ENCODE measurements around the gene RPP14. TPM values are rescaled to one million over a fixed set of nuclear protein-coding genes. Genes with fewer than 3 reads are reported as not detected.
"Not testable (repeated sequence)": the region's sequence is repeated elsewhere in the genome, so short reads cannot be mapped to it uniquely, and the experiment has no call there.

The RPP14 gene
- total RNA-seq, 1 donor from 2014 or later = 13.2 TPM

- DNase-seq = peak; percentile 30
Measured at GRCh38 chr3:58332575-58333188, 26.6 kb downstream of the RPP14 start, which contains the start of gene PXK. Gene PXK, plus strand, starts transcription at chr3:58332892. Its CDS starts 97 bp downstream, at chr3:58332989.

DNA sequence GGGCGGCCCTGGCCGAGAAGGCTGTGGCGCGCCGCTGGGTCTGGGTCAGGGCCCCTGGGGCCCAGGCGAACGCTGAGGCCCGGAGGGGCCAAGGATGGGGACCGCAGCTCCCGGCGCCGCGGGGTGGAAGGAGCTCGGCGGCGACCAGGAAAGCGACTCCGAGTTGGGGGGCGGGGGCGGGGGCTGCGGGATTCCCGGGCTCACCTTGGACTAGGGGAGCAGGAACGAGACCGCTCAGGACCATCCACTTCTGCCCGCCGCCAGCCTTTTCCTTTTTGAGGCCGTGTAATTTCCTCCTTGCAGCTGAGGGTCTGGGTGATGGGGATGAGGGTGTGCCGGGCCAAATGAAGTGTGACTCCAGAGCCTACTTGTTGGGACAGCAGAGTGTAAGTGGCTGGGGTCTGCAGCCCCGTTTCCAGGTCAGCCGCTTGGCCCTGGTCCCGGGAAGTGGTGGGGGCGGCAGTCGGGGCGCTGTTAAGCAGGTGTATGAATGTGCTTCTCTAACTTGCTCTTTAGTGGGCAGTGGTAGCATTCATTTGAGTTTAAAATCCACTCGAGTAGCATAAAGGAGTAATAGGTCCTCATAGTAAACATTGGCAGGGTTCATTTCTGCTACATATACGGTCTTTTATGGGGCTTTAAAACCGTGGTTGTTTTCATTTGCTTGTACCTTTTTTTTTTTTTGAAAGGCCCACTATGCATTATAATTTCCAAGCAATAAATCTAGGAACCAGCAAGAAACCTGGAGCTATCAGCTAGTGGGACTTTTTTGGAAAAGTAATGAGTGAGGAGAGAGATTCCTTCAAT, 27.4 kb downstream of the RPP14 start:
- DNase-seq = no peak

- DNase-seq = no peak
Measured at GRCh38 chr3:58334013-58334321, 27.9 kb downstream of the RPP14 start.

DNA sequence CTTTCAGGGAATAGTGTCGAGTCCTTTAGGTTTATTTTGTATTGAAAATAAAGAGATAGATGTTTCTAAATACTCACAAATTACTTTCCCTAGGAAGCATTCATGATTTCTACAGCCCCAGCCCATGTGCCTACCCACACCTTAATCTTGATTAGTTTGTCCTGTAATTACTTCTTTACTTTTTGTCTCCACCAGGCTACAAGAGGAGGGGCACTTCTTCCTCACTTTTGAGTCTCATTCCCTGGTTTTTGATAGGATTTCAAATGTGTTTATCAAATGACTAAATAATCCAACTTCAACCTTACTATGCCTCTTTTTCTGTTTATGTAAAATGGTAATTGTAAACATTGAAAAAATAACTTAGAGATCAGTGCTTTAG, 28.4 kb downstream of the RPP14 start:
- no peak for DNase-seq

GRCh38 chr3:58335652-58335947, 29.6 kb downstream of the RPP14 start:
- DNase-seq = peak; percentile 53

- no peak for DNase-seq
Measured at GRCh38 chr3:58336135-58336882, 30.3 kb downstream of the RPP14 start.

- DNase-seq = no peak
Measured at GRCh38 chr3:58337190-58337589, 31.1 kb downstream of the RPP14 start.

- not testable (repeated sequence) for DNase-seq
Measured at GRCh38 chr3:58339146-58339545, 33.1 kb downstream of the RPP14 start.

- no peak for DNase-seq
Measured at GRCh38 chr3:58340594-58341244, 34.7 kb downstream of the RPP14 start.

DNA sequence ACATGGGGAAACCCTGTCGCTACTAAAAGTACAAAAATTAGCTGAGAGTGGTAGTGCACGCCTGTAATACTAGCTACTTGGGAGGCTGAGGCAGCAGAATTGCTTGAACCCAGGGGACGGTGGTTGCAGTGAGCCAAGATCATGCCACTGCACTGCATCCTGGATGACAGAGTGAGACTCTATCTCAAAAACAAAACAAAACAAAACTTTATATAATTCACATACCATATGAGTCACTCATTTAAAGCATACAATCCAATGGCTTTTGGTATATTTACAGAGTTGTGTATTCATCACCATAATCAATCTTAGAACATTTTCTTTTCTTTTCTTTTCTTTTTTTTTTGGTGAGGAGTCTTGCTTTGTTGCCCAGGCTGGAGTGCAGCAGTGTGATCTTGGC, 35.3 kb downstream of the RPP14 start:
- DNase-seq = no peak

GRCh38 chr3:58342676-58343075, 36.6 kb downstream of the RPP14 start:
- DNase-seq = no peak

DNA sequence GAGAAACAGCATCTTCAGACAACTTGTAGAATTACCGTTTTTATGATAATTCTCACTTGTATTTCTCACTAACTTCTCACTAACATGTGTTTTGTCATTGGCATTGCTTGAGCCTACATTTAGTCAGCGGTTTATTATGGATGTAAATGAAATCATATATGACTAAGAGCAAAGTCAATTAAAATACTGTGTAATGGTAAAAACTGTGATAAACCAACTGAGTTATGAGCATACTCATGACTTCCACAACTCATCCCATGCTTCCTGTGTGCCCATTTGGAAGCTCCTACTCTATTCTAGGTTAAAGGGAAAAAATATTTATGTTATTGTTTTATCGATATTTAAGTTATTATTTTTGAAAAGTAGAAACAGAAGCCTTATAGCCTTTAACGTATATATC, 39.4 kb downstream of the RPP14 start:
- DNase-seq = no peak

GRCh38 chr3:58346368-58346767, 40.3 kb downstream of the RPP14 start:
- DNase-seq = no peak

- DNase-seq = no peak
Measured at GRCh38 chr3:58347984-58348383, 41.9 kb downstream of the RPP14 start.

GRCh38 chr3:58349792-58350626, 44.0 kb downstream of the RPP14 start:
- no peak for DNase-seq

DNA sequence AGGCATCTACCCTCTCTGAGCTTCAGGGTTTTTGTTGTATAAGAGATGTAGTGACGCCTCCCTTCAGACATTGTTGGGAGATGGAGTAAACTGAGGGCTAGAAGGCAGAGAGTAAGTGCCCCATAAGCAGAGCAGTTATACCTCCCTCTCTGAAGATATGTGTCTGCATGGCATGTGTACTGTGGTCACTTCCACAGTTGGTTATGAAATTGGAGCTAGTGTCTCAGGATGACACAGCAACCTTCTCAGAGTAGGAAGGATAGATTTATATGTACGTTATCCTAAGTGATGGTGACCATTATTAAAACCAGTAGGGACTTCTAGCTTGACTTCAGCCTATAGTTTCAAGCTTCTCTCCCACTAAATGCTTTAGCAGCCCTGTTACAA, 44.6 kb downstream of the RPP14 start:
- no peak for DNase-seq

DNA sequence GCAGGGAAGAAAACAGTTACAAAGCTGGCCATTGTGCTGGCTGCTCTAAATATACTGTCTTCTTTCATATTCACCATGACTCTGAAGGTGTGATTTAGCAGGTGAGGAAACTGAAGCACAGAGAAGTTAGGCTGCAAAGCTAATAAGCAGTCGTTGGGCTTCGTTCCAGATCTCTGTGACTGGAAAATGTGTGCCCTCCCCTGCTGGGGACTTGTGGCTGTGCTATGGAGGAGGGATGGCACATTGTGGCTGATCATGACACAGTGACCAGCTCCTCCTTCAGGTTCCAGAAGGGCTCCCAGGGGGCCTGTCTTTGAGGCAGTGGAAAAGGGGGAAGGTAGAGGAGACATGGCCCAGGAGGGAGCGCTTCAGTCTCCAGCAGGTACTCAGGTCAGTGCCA, 45.9 kb downstream of the RPP14 start:
- DNase-seq = no peak

DNA sequence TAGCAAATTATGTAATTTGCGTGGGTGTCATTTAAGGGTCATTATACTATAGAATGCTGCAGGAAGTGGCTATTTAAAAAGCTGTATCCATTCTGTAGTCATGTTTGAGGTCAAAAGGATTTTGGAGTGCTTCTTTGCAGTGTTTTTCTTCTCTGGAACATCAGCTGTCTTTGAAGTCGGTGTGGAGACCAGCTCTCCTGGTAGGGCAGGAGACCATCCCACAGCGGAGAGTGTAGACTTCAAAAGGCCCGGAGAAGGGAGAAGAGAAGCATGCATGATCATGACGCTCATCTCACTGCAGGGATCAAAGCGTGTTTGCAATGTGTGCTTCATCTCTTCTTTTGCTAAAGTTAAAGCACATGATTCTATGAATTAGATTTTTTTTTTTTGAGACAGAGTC, 46.6 kb downstream of the RPP14 start:
- no peak for DNase-seq

GRCh38 chr3:58353722-58354553, 47.9 kb downstream of the RPP14 start:
- no peak for DNase-seq

GRCh38 chr3:58355179-58355578, 49.1 kb downstream of the RPP14 start:
- DNase-seq = no peak

GRCh38 chr3:58356054-58356453, 50.0 kb downstream of the RPP14 start:
- DNase-seq = no peak

Data from skin of body (tissue), 2 donors.